Spleen (tissue), 11 donors: ENCODE measurements around the gene SLC1A1. TPM values are rescaled to one million over a fixed set of nuclear protein-coding genes. Genes with fewer than 3 reads are reported as not detected.

Experiments
- DNase-seq: peaks from one replicate; pipeline ENCODE4 v3.0.0-alpha.2; 2020
- H3K27ac ChIP-seq, 8 donors: fragments of 200-600 bp; sonication (generic) in 7 of 8; 1 replicate in 4 of 8; 2 replicates in 4 of 8; pipeline versions ENCODE4 v1.5.0 to v1.8.0; 2016 to 2021; ENCODE audit warnings: inconsistent platforms in 4 of 8, mild to moderate bottlenecking in 4 of 8, moderate library complexity in 1 of 8
- H3K27me3 ChIP-seq, 7 donors: fragments of 200-600 bp; sonication (generic) in 6 of 7; replicated peaks in 1 of 7; 1 replicate in 4 of 7; 2 replicates in 3 of 7; pipeline versions ENCODE4 v1.5.0 to v1.8.0; 2016 to 2021; ENCODE audit warnings: inconsistent platforms in 3 of 7, mild to moderate bottlenecking in 1 of 7
- H3K36me3 ChIP-seq, 6 donors: fragments of 200-600 bp; sonication (generic) in 5 of 6; 1 replicate in 4 of 6; 2 replicates in 2 of 6; pipeline versions ENCODE4 v1.5.0 to v1.8.0; 2016 to 2021; ENCODE audit warnings: inconsistent platforms in 2 of 6
- H3K4me1 ChIP-seq, 6 donors: fragments of 200-600 bp; sonication (generic) in 5 of 6; 1 replicate in 3 of 6; 2 replicates in 3 of 6; pipeline versions ENCODE4 v1.5.0 to v1.8.0; 2016 to 2021; ENCODE audit warnings: inconsistent platforms in 3 of 6
- H3K4me3 ChIP-seq, 8 donors: fragments of 200-600 bp; sonication (generic) in 7 of 8; 1 replicate in 4 of 8; 2 replicates in 4 of 8; pipeline versions ENCODE4 v1.5.0 to v1.8.0; 2016 to 2021; ENCODE audit warnings: inconsistent platforms in 4 of 8, mild to moderate bottlenecking in 4 of 8, moderate library complexity in 2 of 8
- H3K9me3 ChIP-seq, 8 donors: fragments of 200-600 bp; sonication (generic) in 7 of 8; 1 replicate in 4 of 8; 2 replicates in 4 of 8; pipeline versions ENCODE4 v1.5.0 to v1.8.0; 2016 to 2021; ENCODE audit warnings: inconsistent platforms in 4 of 8
- CTCF ChIP-seq, 11 experiments: fragments of 200-600 bp in 7 of 11; fragments of 450-650 bp in 4 of 11; sonication (generic) in 4 of 11; IDR thresholded peaks in 8 of 11; conservative IDR thresholded peaks in 3 of 11; 1 replicate in 7 of 11; 2 replicates in 4 of 11; pipeline versions ENCODE4 v1.4.0 to v1.8.0; 2016 to 2021; ENCODE audit warnings: antibody characterized with exemption in 11 of 11, inconsistent platforms in 4 of 11, mild to moderate bottlenecking in 1 of 11
- POLR2A ChIP-seq, 3 donors: fragments of 450-650 bp; IDR thresholded peaks; one replicate each; pipeline ENCODE4 v1.5.1; 2017; ENCODE audit warnings: antibody characterized with exemption in 3 of 3, mild to moderate bottlenecking in 1 of 3
- POLR2AphosphoS5 ChIP-seq, 3 donors: sonication (generic); formaldehyde crosslinking; IDR thresholded peaks; one replicate each; pipeline ENCODE4 v1.5.1; 2017; ENCODE audit warnings: antibody characterized with exemption in 3 of 3
- WGBS, 5 donors: extraction: QIAGEN DNeasy Blood & Tissue Kit in 3 of 5; methylation state at CpG; one replicate each; pipeline versions ENCODE4 v1.1.5 to v1.1.7; 2013 to 2018; 5-methylcytosine and 5-hydroxymethylcytosine counted together
- intact Hi-C: fragments of 100-400 bp; cut with DNase I; formaldehyde crosslinking; loops from one replicate; pipeline ENCODE4 v1.15.0; 2023; ENCODE audit warnings: low total_unique reads
- polyA plus RNA-seq, 3 donors: library from polyadenylated mRNA; stranded (reverse); fragments of 200-250 nt; gene quantifications; one replicate each; pipeline ENCODE4 v1.2.1, GENCODE V29; 2013
- total RNA-seq, 7 donors: library from RNA; depleted of rRNA in 3 of 7; stranded (reverse); fragments of >200 nt in 3 of 7; fragmentation: NEBNext Ultra II Directional in 4 of 7; extraction: Animal tissue kit (Norgen Biotek cat#: 25700) in 4 of 7; gene quantifications; one replicate each; pipeline versions ENCODE4 v1.1.0 to v1.2.1, GENCODE V29; 2016 to 2021
- donor health status: healthy with polysubstance abuse.
- donor health status: DM: no; HTN: no; CAD: no; lungs with moderate emphysema.
- donor health status: DM: no; HTN: no; CAD: no.
- donor health status: Bipolar disorder and iron deficiency.
- donor health status: healthy.
- donor health status: DM: no; HTN: no; CAD: no.
- donor health status: DM: yes; HTN: yes; CAD: no.

SLC1A1 gene
- total and polyA plus RNA-seq, 10 donors = 0.11 to 0.79 (median 0.28) TPM; not detected in 2

GRCh38 chr9:4486176-4486575 is 4.1 kb upstream of the SLC1A1 start:
- DNase-seq = no peak
- 12 to 22% (median 16%) methylated on average over 2 of the region's 2 CpGs for WGBS, 5 donors
- Histone ChIP-seq H3K27me3 (peaks cover 0 to 30% (median 16%) of the 10 kb centered on the region in 7 donors), H3K4me1 (peaks cover 7 to 22% (median 16%) of the 10 kb centered on the region in 6 donors), H3K36me3 (no peaks in the 10 kb centered on the region), H3K27ac (no peak overlapping the region), H3K4me3 (no peak overlapping the region), H3K9me3 (no peaks in the 10 kb centered on the region)
- TF ChIP-seq CTCF (IDR thresholded peaks at IDR 0.05 in 8 of 11, conservative IDR thresholded peaks at IDR 0.05 in 3 of 11) (no peak), POLR2AphosphoS5 (IDR thresholded peaks at IDR 0.05) (no peak), POLR2A (IDR thresholded peaks at IDR 0.05) (no peak)
- intact Hi-C loops = no loop called here

- Histone ChIP-seq H3K27me3 (peaks cover 0 to 60% (median 24%) of the 10 kb centered on the region in 7 donors), H3K4me3 (peak overlapping the region; percentile 39 to 75 (median 54)), H3K4me1 (peaks cover 9 to 30% (median 19%) of the 10 kb centered on the region in 6 donors), H3K36me3 (no peaks in the 10 kb centered on the region), H3K9me3 (no peaks in the 10 kb centered on the region), H3K27ac (peak overlapping the region in 1 of 8 donors; percentile 18)
- intact Hi-C loops = no loop called here
- 5 to 15% (median 6%) methylated on average over 6 to 8 of the region's 8 CpGs for WGBS, 5 donors
- DNase-seq = no peak
- no peak for TF ChIP-seq POLR2A (IDR thresholded peaks at IDR 0.05)
Observed at GRCh38 chr9:4489562-4489918, 728 bp upstream of the SLC1A1 start.

- H3K4me3 ChIP-seq = peak overlapping the region; percentile 39 to 75 (median 54)
- no peaks in the 10 kb centered on the region for H3K9me3 ChIP-seq
- TF ChIP-seq POLR2A (IDR thresholded peaks at IDR 0.05) = no peak
- TF ChIP-seq CTCF (IDR thresholded peaks at IDR 0.05 in 8 of 11, conservative IDR thresholded peaks at IDR 0.05 in 3 of 11) = no peak
- no peak for TF ChIP-seq POLR2AphosphoS5 (IDR thresholded peaks at IDR 0.05)
- H3K36me3 ChIP-seq = no peaks in the 10 kb centered on the region
- peaks cover 9 to 30% (median 19%) of the 10 kb centered on the region in 6 donors for H3K4me1 ChIP-seq
- 2 to 4% (median 3%) methylated on average over 30 to 52 of the region's 52 CpGs for WGBS, 5 donors
- H3K27ac ChIP-seq = no peak overlapping the region
- intact Hi-C loops = no loop called here
- H3K27me3 ChIP-seq = peaks cover 0 to 71% (median 30%) of the 10 kb centered on the region in 7 donors
- DNase-seq = no peak
Observed at GRCh38 chr9:4490705-4491625, 697 bp downstream of the SLC1A1 start.

- intact Hi-C loops = no loop called here
- no peak for DNase-seq
- peaks cover 9 to 30% (median 19%) of the 10 kb centered on the region in 6 donors for H3K4me1 ChIP-seq
Observed at GRCh38 chr9:4491626-4491975, 1.3 kb downstream of the SLC1A1 start.

More at GRCh38 chr9:4491626-4491975, 1.3 kb downstream of the SLC1A1 start:
- Histone ChIP-seq H3K27me3 (peaks cover 0 to 71% (median 30%) of the 10 kb centered on the region in 7 donors), H3K27ac (no peak overlapping the region), H3K36me3 (no peaks in the 10 kb centered on the region), H3K9me3 (no peaks in the 10 kb centered on the region), H3K4me3 (peak overlapping the region in 2 of 8 donors; percentile 67 to 75)
- TF ChIP-seq CTCF (IDR thresholded peaks at IDR 0.05 in 8 of 11, conservative IDR thresholded peaks at IDR 0.05 in 3 of 11) (no peak), POLR2AphosphoS5 (IDR thresholded peaks at IDR 0.05) (no peak)
- 18 to 41% (median 25%) methylated on average over 7 of the region's 7 CpGs for WGBS, 5 donors
